Muscle of leg (tissue), 11 donors: ENCODE results near the gene GAGE12H. TPM values are rescaled to one million over a fixed set of nuclear protein-coding genes. Genes with fewer than 3 reads are reported as not detected.
"Not testable (repeated sequence)": the region's sequence is repeated elsewhere in the genome, so short reads cannot be mapped to it uniquely, and the experiment has no call there.

ENCODE experiments used
- DNase-seq: peaks from one replicate; pipeline ENCODE4 v3.0.0; 2013
- H3K27ac ChIP-seq: one replicate; pipeline ENCODE4 v1.5.1; 2013; ENCODE audit warnings: mild to moderate bottlenecking, low read length, control low read depth
- H3K27me3 ChIP-seq: one replicate; pipeline ENCODE4 v1.6.1; 2013; ENCODE audit warnings: low read length; ENCODE audit not compliant: control insufficient read depth, insufficient read depth
- H3K36me3 ChIP-seq: one replicate; pipeline ENCODE4 v1.6.1; 2013; ENCODE audit warnings: low read length; ENCODE audit not compliant: control insufficient read depth, insufficient read depth
- H3K4me1 ChIP-seq: one replicate; pipeline ENCODE4 v1.6.1; 2013; ENCODE audit warnings: low read length; ENCODE audit not compliant: control insufficient read depth, insufficient read depth
- H3K4me3 ChIP-seq: one replicate; pipeline ENCODE4 v1.5.1; 2013; ENCODE audit warnings: low read length, control low read depth
- H3K9me3 ChIP-seq: replicated peaks from 2 replicates; pipeline ENCODE4 v1.6.1; 2013; ENCODE audit warnings: low read depth, low read length; ENCODE audit not compliant: control insufficient read depth
- WGBS: methylation state at CpG from one replicate; pipeline ENCODE4 v1.1.5; 2013; ENCODE audit warnings: missing lambda C conversion rate; ENCODE audit not compliant: insufficient coverage; 5-methylcytosine and 5-hydroxymethylcytosine counted together
- polyA plus RNA-seq, 8 donors: library from polyadenylated mRNA; unstranded; fragments of 120-200 nt; gene quantifications; one replicate each; pipeline versions ENCODE4 v1.2.1 to v1.2.3, GENCODE V29; 2013; ENCODE audit warnings: inconsistent platforms in 1 of 8, low replicate concordance in 1 of 8; ENCODE audit not compliant: insufficient read length in 8 of 8, insufficient read depth in 1 of 8
- total RNA-seq: library from RNA; stranded (reverse); fragments of 120-200 nt; gene quantifications from one replicate; pipeline ENCODE4 v1.2.4, GENCODE V29; 2013

GAGE12H gene
- total and polyA plus RNA-seq, 9 donors: not detected

GRCh38 chrX:49590488-49590887 is 10.7 kb downstream of the GAGE12H start:
- not testable (repeated sequence) for H3K36me3 ChIP-seq, DNase-seq, H3K4me1 ChIP-seq, H3K4me3 ChIP-seq, H3K9me3 ChIP-seq, H3K27ac ChIP-seq, H3K27me3 ChIP-seq
- no CpG with 5 or more reads among the region's 17 CpGs for WGBS

DNA sequence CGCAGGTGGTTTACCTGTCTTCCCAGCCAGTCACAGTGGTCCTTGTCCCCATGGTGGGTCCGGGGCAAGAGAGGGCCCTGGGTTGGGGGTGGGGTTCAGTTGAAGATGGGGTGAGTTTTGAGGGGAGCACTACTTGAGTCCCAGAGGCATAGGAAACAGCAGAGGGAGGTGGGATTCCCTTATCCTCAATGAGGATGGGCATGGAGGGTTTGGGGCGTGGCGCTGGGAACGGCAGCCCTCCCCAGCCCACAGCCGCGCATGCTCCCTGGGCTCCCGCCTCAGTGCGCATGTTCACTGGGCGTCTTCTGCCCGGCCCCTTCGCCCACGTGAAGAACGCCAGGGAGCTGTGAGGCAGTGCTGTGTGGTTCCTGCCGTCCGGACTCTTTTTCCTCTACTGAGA is 19.0 kb downstream of the GAGE12H start, which contains the start of gene GAGE1:
TSS of gene GAGE1 (plus strand) at position 301 of the 400 bp plus-strand sequence. CDS start 1,155 bp downstream, outside the sequence.
- not testable (repeated sequence) for H3K4me3 ChIP-seq, DNase-seq, H3K27ac ChIP-seq, H3K9me3 ChIP-seq, H3K36me3 ChIP-seq, H3K4me1 ChIP-seq, H3K27me3 ChIP-seq
- WGBS: no CpG with 5 or more reads among the region's 16 CpGs

GRCh38 chrX:49610718-49611310 is 31.1 kb downstream of the GAGE12H start:
- Histone ChIP-seq H3K4me3 (no peak overlapping the region), H3K27me3 (peaks cover 3% of the 10 kb centered on the region), H3K27ac (no peak overlapping the region), H3K9me3 (no peaks in the 10 kb centered on the region), H3K36me3 (no peaks in the 10 kb centered on the region), H3K4me1 (no peaks in the 10 kb centered on the region)
- DNase-seq: no peak
- 0% methylated on average over 1 of the region's 7 CpGs for WGBS

GRCh38 chrX:49618574-49618973 is 38.8 kb downstream of the GAGE12H start:
- no peaks in the 10 kb centered on the region for H3K36me3 ChIP-seq
- H3K4me3 ChIP-seq: no peak overlapping the region
- H3K27me3 ChIP-seq: no peaks in the 10 kb centered on the region
- WGBS: 83% methylated on average over 1 of the region's 2 CpGs
- no peaks in the 10 kb centered on the region for H3K9me3 ChIP-seq
- no peak overlapping the region for H3K27ac ChIP-seq
- H3K4me1 ChIP-seq: no peaks in the 10 kb centered on the region
- no peak for DNase-seq

- Histone ChIP-seq H3K27me3 (no peaks in the 10 kb centered on the region), H3K4me3 (no peak overlapping the region)
- 74% methylated on average over 32 of the region's 33 CpGs for WGBS
These were observed 47.5 kb downstream of the GAGE12H start for GRCh38 chrX:49627086-49627777.

More at GRCh38 chrX:49627086-49627777, 47.5 kb downstream of the GAGE12H start:
- no peaks in the 10 kb centered on the region for H3K36me3 ChIP-seq
- H3K27ac ChIP-seq: no peak overlapping the region
- DNase-seq: no peak
- peaks cover 8% of the 10 kb centered on the region for H3K9me3 ChIP-seq
- no peaks in the 10 kb centered on the region for H3K4me1 ChIP-seq

Other genes starting within 250 kb of the GAGE12H start
- not detected for gene GAGE13, start 248.4 kb upstream of the GAGE12H start, total RNA-seq
- gene GAGE13, start 248.4 kb upstream of the GAGE12H start, polyA plus RNA-seq: not detected
- not detected for gene GAGE12C, start 47.8 kb upstream of the GAGE12H start, total RNA-seq
- not detected for gene GAGE12C, start 47.8 kb upstream of the GAGE12H start, polyA plus RNA-seq
- not detected for gene GAGE12D, start 38.2 kb upstream of the GAGE12H start, total RNA-seq
- not detected for gene GAGE12D, start 38.2 kb upstream of the GAGE12H start, polyA plus RNA-seq
- gene GAGE12E, start 28.7 kb upstream of the GAGE12H start, total RNA-seq: not detected
- gene GAGE12E, start 28.7 kb upstream of the GAGE12H start, polyA plus RNA-seq: not detected
- not detected for gene GAGE12F, start 19.1 kb upstream of the GAGE12H start, total RNA-seq
- not detected for gene GAGE12F, start 19.1 kb upstream of the GAGE12H start, polyA plus RNA-seq
- gene GAGE12G, start 9.5 kb upstream of the GAGE12H start, total RNA-seq: not detected
- not detected for gene GAGE12G, start 9.5 kb upstream of the GAGE12H start, polyA plus RNA-seq
- gene GAGE2A, start 9.5 kb downstream of the GAGE12H start, total RNA-seq: not detected
- not detected for gene GAGE2A, start 9.5 kb downstream of the GAGE12H start, polyA plus RNA-seq
- not detected for gene GAGE1, start 19.1 kb downstream of the GAGE12H start, total RNA-seq
- gene GAGE1, start 19.1 kb downstream of the GAGE12H start, polyA plus RNA-seq: not detected
- not detected for gene PAGE1, start 116.0 kb downstream of the GAGE12H start, total RNA-seq
- not detected for gene PAGE1, start 116.0 kb downstream of the GAGE12H start, polyA plus RNA-seq
- gene PAGE4, start 249.4 kb downstream of the GAGE12H start, total RNA-seq: 1.2 TPM
- not detected for gene PAGE4, start 249.4 kb downstream of the GAGE12H start, polyA plus RNA-seq